Nucleus accumbens (tissue), 56 donors: ENCODE results near the gene FLRT1.
"Not testable (repeated sequence)": the region's sequence is repeated elsewhere in the genome, so short reads cannot be mapped to it uniquely, and the experiment has no call there.

Experiments used
- DNase-seq, 56 donors: peaks; one replicate each; lab custom pipeline; 2025; lab: John Stamatoyannopoulos, UW

FLRT1 gene

GRCh38 chr11:64042301-64042700 lies 6.6 kb downstream of the FLRT1 start:
- no peak for DNase-seq

GRCh38 chr11:64043545-64043944 lies 7.8 kb downstream of the FLRT1 start:
- no peak for DNase-seq

GRCh38 chr11:64044730-64045393 lies 9.1 kb downstream of the FLRT1 start:
- peak in 50 of 56 donors; percentile 27 to 84 (median 66) for DNase-seq

- no peak for DNase-seq
Observed at GRCh38 chr11:64045700-64046099, 10.0 kb downstream of the FLRT1 start.

GRCh38 chr11:64047373-64047772 lies 11.6 kb downstream of the FLRT1 start:
- not testable (repeated sequence) for DNase-seq

GRCh38 chr11:64048042-64048854 lies 12.5 kb downstream of the FLRT1 start:
- peak in 55 of 56 donors; percentile 43 to 99 (median 95) for DNase-seq

GRCh38 chr11:64049509-64049908 lies 13.8 kb downstream of the FLRT1 start:
- no peak for DNase-seq

GRCh38 chr11:64051297-64051696 lies 15.6 kb downstream of the FLRT1 start:
- peak in 3 of 56 donors; percentile 29 to 48 (median 39) for DNase-seq

GRCh38 chr11:64052436-64052835 lies 16.7 kb downstream of the FLRT1 start:
- DNase-seq = no peak

- DNase-seq = no peak
Observed at GRCh38 chr11:64052938-64053622, 17.3 kb downstream of the FLRT1 start.

GRCh38 chr11:64053699-64054098 lies 18.0 kb downstream of the FLRT1 start:
- peak in 1 of 56 donors; percentile 20 for DNase-seq

GRCh38 chr11:64055077-64055476 lies 19.3 kb downstream of the FLRT1 start:
- DNase-seq = peak in 26 of 56 donors; percentile 14 to 69 (median 36)

- peak in 50 of 56 donors; percentile 21 to 81 (median 59) for DNase-seq
Observed at GRCh38 chr11:64056213-64056785, 20.6 kb downstream of the FLRT1 start.

- no peak for DNase-seq
Observed at GRCh38 chr11:64056861-64057260, 21.1 kb downstream of the FLRT1 start.

- DNase-seq = peak in 2 of 56 donors; percentile 29 to 49
Observed at GRCh38 chr11:64057890-64058289, 22.2 kb downstream of the FLRT1 start.

GRCh38 chr11:64058494-64058893 lies 22.8 kb downstream of the FLRT1 start:
- DNase-seq = peak in 21 of 56 donors; percentile 10 to 70 (median 32)

GRCh38 chr11:64059339-64060140 lies 23.8 kb downstream of the FLRT1 start:
- DNase-seq = no peak

GRCh38 chr11:64060263-64060860 lies 24.6 kb downstream of the FLRT1 start:
- DNase-seq = no peak

- DNase-seq = peak in 44 of 56 donors; percentile 18 to 82 (median 52)
Observed at GRCh38 chr11:64060861-64061444, 25.2 kb downstream of the FLRT1 start.
